Neural progenitor cell (in vitro differentiated cells): ENCODE data around the gene DHX15. TPM values are rescaled to one million over a fixed set of nuclear protein-coding genes. Genes with fewer than 3 reads are reported as not detected.

Experiments used
- DNase-seq: peaks from one replicate; pipeline ENCODE4 v3.0.0-alpha.2; 2016; ENCODE audit warnings: low spot score
- H2AFZ ChIP-seq: fragments of 200-600 bp; sonication (generic); replicated peaks from 2 replicates; pipeline ENCODE4 v1.6.1; 2016; ENCODE audit warnings: antibody characterized with exemption
- H3F3A ChIP-seq: fragments of 200-600 bp; sonication (generic); 2 replicates; pipeline ENCODE4 v1.6.1; 2016; ENCODE audit warnings: antibody characterized with exemption, low read depth
- H3K27ac ChIP-seq: fragments of 200-600 bp; sonication (generic); 2 replicates; pipeline ENCODE4 v1.5.1; 2016; ENCODE audit warnings: mild to moderate bottlenecking
- H3K27me3 ChIP-seq: fragments of 200-600 bp; sonication (generic); 2 replicates; pipeline ENCODE4 v1.6.1; 2016; ENCODE audit warnings: mild to moderate bottlenecking, moderate library complexity
- H3K36me3 ChIP-seq: fragments of 200-600 bp; sonication (generic); 2 replicates; pipeline ENCODE4 v1.5.1; 2016
- H3K4me1 ChIP-seq: fragments of 200-600 bp; sonication (generic); 2 replicates; pipeline ENCODE4 v1.6.1; 2016; ENCODE audit warnings: mixed run types
- H3K4me2 ChIP-seq: fragments of 200-600 bp; sonication (generic); 2 replicates; pipeline ENCODE4 v1.6.1; 2016
- H3K4me3 ChIP-seq: fragments of 200-600 bp; sonication (generic); 2 replicates; pipeline ENCODE4 v1.5.1; 2016
- H3K79me2 ChIP-seq: fragments of 200-600 bp; sonication (generic); 2 replicates; pipeline ENCODE4 v1.6.1; 2016; ENCODE audit warnings: low read depth
- H3K9ac ChIP-seq: fragments of 200-600 bp; sonication (generic); 2 replicates; pipeline ENCODE4 v1.6.1; 2016
- H3K9me3 ChIP-seq: fragments of 200-600 bp; sonication (generic); 2 replicates; pipeline ENCODE4 v1.5.1; 2016; ENCODE audit warnings: low read depth
- H4K20me1 ChIP-seq: fragments of 200-600 bp; sonication (generic); 2 replicates; pipeline ENCODE4 v1.6.1; 2016; ENCODE audit warnings: low read depth
- H3K27ac Mint-ChIP-seq: 3 replicates; pipeline ENCODE4 v1.8.0; 2021; ENCODE audit warnings: mixed read lengths
- H3K27me3 Mint-ChIP-seq: 2 replicates; pipeline ENCODE4 v1.8.0; 2022; ENCODE audit warnings: low read depth, mild to moderate bottlenecking, inconsistent platforms, moderate library complexity, mixed read lengths; ENCODE audit not compliant: insufficient read depth
- H3K36me3 Mint-ChIP-seq: 3 replicates; pipeline ENCODE4 v1.8.0; 2021; ENCODE audit warnings: mixed read lengths
- H3K4me1 Mint-ChIP-seq: 3 replicates; pipeline ENCODE4 v1.8.0; 2021; ENCODE audit warnings: mixed read lengths
- H3K4me3 Mint-ChIP-seq: 3 replicates; pipeline ENCODE4 v1.8.0; 2021; ENCODE audit warnings: mild to moderate bottlenecking, moderate library complexity, mixed read lengths
- H3K9me3 Mint-ChIP-seq: 3 replicates; pipeline ENCODE4 v1.8.0; 2020; ENCODE audit warnings: mixed read lengths
- EZH2 ChIP-seq: fragments of 200-600 bp; sonication (generic); IDR thresholded peaks from 2 replicates; pipeline ENCODE4 v1.6.1; 2017; ENCODE audit warnings: antibody characterized with exemption, mild to moderate bottlenecking, moderate library complexity
- EZH2phosphoT487 ChIP-seq: fragments of 200-600 bp; sonication (generic); IDR thresholded peaks from 2 replicates; pipeline ENCODE4 v1.6.1; 2017; ENCODE audit warnings: antibody characterized with exemption
- total RNA-seq: library from RNA; depleted of rRNA; stranded (reverse); fragments of >200 nt; gene quantifications from 2 replicates; pipeline ENCODE4 v1.2.3, GENCODE V29; 2015; ENCODE audit warnings: low replicate concordance
- TF ChIP-seq, protein P1 (sequence below): fragments of 200-600 bp; sonication (generic); IDR thresholded peaks from 2 replicates; pipeline ENCODE4 v1.5.1; 2017; ENCODE audit warnings: antibody characterized with exemption, mild to moderate bottlenecking

DHX15 gene
- total RNA-seq, 1 donor from 2014 or later, result 410 TPM

DNA sequence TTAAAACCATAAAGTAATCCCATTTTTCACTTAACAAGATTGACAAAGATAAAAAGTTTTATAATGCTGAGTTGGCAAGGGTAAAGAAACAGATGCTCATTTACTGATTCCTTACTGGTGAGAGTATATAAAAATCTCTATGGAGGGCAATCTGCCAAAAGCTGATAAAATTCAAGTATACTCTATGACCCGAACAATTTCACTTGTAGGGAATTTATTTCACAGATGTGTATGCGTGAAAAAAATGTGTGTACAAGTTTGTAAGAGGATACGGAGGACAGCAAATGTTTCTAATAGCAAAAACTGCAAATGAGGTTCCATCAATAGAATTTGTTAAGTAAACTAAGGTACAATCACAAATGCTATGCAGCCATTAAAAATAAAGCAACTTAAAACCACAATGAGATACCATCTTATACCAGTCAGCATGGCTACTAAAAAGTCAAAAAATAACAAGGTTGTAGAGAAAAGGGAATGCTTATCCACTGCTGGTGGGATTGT is 23.4 kb downstream of the DHX15 start:
- Mint-ChIP-seq H3K4me3 (no peak overlapping the region), H3K27ac (no peak overlapping the region), H3K36me3 (peaks cover 59% of the 10 kb centered on the region), H3K27me3 (peaks cover 2% of the 10 kb centered on the region), H3K9me3 (peaks cover 13% of the 10 kb centered on the region), H3K4me1 (no peaks in the 10 kb centered on the region)
- H3K27ac ChIP-seq, result no peak overlapping the region
- H3K36me3 ChIP-seq, result peaks cover 11% of the 10 kb centered on the region
- H3K9me3 ChIP-seq, result no peaks in the 10 kb centered on the region
- no peaks in the 10 kb centered on the region for H3K27me3 ChIP-seq
- no peaks in the 10 kb centered on the region for H3K4me1 ChIP-seq
- H3K4me2 ChIP-seq, result no peak overlapping the region
- H4K20me1 ChIP-seq, result peaks cover 98% of the 10 kb centered on the region
- H2AFZ ChIP-seq, result no peak overlapping the region
- H3F3A ChIP-seq, result no peaks in the 10 kb centered on the region
- H3K79me2 ChIP-seq, result peaks cover 100% of the 10 kb centered on the region
- H3K9ac ChIP-seq, result no peak overlapping the region
- no peak overlapping the region for H3K4me3 ChIP-seq
- no peak for DNase-seq
- TF ChIP-seq, protein P1, sequence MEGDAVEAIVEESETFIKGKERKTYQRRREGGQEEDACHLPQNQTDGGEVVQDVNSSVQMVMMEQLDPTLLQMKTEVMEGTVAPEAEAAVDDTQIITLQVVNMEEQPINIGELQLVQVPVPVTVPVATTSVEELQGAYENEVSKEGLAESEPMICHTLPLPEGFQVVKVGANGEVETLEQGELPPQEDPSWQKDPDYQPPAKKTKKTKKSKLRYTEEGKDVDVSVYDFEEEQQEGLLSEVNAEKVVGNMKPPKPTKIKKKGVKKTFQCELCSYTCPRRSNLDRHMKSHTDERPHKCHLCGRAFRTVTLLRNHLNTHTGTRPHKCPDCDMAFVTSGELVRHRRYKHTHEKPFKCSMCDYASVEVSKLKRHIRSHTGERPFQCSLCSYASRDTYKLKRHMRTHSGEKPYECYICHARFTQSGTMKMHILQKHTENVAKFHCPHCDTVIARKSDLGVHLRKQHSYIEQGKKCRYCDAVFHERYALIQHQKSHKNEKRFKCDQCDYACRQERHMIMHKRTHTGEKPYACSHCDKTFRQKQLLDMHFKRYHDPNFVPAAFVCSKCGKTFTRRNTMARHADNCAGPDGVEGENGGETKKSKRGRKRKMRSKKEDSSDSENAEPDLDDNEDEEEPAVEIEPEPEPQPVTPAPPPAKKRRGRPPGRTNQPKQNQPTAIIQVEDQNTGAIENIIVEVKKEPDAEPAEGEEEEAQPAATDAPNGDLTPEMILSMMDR, result no peak
- TF ChIP-seq EZH2, result no peak
- no peak for TF ChIP-seq EZH2phosphoT487

DNA sequence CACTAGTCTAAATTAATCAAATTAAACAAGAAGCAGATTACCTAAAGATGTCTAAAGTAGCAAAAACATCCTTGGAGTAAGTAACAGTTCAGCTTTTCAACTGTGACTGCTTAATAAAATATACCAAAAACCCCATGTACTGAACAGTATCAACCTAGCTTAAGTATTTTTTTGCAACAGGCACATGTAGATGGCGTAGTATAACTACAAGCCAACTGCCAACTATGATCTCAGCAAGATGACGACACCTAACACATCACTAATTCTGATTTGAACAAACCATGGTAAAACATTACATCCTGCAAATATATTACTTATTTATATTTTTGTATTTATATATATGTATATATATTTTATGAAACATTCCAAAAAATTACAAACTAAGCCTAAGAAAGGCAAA is 24.5 kb downstream of the DHX15 start:
- H3K36me3 ChIP-seq, result peaks cover 14% of the 10 kb centered on the region
- Mint-ChIP-seq H3K9me3 (peaks cover 13% of the 10 kb centered on the region), H3K27ac (no peak overlapping the region), H3K27me3 (peaks cover 2% of the 10 kb centered on the region), H3K36me3 (peaks cover 55% of the 10 kb centered on the region), H3K4me3 (no peak overlapping the region), H3K4me1 (no peaks in the 10 kb centered on the region)
- no peaks in the 10 kb centered on the region for H3F3A ChIP-seq
- H2AFZ ChIP-seq, result no peak overlapping the region
- H3K9ac ChIP-seq, result no peak overlapping the region
- peaks cover 90% of the 10 kb centered on the region for H4K20me1 ChIP-seq
- TF ChIP-seq, protein P1, result no peak
- TF ChIP-seq EZH2phosphoT487 (no peak), EZH2 (no peak)
- H3K4me1 ChIP-seq, result no peaks in the 10 kb centered on the region
- H3K9me3 ChIP-seq, result no peaks in the 10 kb centered on the region
- DNase-seq, result no peak
- H3K4me3 ChIP-seq, result no peak overlapping the region
- no peaks in the 10 kb centered on the region for H3K27me3 ChIP-seq
- no peak overlapping the region for H3K27ac ChIP-seq
- H3K4me2 ChIP-seq, result peak overlapping the region; percentile 0
- peaks cover 100% of the 10 kb centered on the region for H3K79me2 ChIP-seq

DNA sequence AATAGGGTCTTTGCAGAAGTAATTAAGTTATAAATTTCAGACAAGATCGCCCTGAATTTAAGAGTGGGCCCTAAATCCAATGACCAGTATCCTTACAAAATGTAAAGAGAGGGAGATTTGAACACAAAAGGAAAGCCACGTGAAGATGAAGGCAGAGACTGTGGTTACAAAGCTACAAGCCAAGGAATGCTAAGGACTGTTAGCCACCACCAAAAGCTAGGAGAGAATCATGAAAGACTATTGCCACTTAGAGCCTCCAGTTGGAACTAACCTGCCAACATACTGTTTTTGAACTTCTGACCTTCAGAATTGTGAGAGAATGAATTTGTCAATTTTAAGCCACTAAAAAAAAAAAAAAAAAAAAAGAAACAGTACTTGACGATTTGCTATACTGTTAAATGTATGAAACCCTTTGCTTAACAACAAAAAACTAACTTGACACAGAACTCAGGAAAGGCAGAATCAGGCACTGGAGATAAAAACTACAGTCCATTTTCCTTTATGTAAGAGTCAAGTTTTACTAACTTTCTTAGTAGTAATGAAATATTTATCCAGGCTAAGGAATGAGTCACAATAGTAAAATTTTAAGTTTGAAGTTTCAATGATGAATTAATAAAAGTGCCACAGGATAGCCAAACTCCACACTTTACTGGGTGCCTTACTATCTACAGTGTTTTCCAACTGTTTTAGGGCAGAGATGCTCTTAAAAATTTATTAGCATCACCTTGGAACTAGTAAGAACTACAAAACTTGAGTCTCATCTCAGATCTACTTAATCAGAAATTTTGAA is 25.1 kb downstream of the DHX15 start:
- Mint-ChIP-seq H3K27ac (no peak overlapping the region), H3K4me3 (no peak overlapping the region), H3K36me3 (peaks cover 54% of the 10 kb centered on the region), H3K9me3 (peaks cover 8% of the 10 kb centered on the region), H3K27me3 (peaks cover 2% of the 10 kb centered on the region), H3K4me1 (no peaks in the 10 kb centered on the region)
- Histone ChIP-seq H3K9ac (no peak overlapping the region), H3K4me3 (no peak overlapping the region), H4K20me1 (peaks cover 89% of the 10 kb centered on the region), H3K27ac (no peak overlapping the region), H3F3A (no peaks in the 10 kb centered on the region), H3K36me3 (peaks cover 20% of the 10 kb centered on the region), H3K4me2 (peak overlapping the region; percentile 0), H3K27me3 (no peaks in the 10 kb centered on the region), H2AFZ (no peak overlapping the region), H3K79me2 (peaks cover 100% of the 10 kb centered on the region), H3K9me3 (no peaks in the 10 kb centered on the region), H3K4me1 (no peaks in the 10 kb centered on the region)
- no peak for DNase-seq
- TF ChIP-seq EZH2 (no peak), EZH2phosphoT487 (no peak)
- TF ChIP-seq, protein P1, result no peak
